Measurements from ENCODE around the gene FNDC11.
"Not testable (repeated sequence)": the region's sequence is repeated elsewhere in the genome, so short reads cannot be mapped to it uniquely, and the experiment has no call there.

Gene FNDC11

GRCh38 chr20:63553933-63554290 lies at the start of gene FNDC11:
FNDC11 (plus strand) TSS chr20:63554159; CDS start chr20:63555664, 1,505 bp downstream.
- no peak for TF ChIP-seq JUND (IDR thresholded peaks at IDR 0.05; ENCODE audit: low read depth)
- DNase-seq (ENCODE audit: low read depth in 1 of 2, low spot score in 1 of 2) = no peak
- in situ Hi-C loops (cut with HindIII; ENCODE audit: low pct_unique_long_range_greater_than_20kb, low sequenced_read_pairs) = no loop called here

- in situ Hi-C loops (cut with HindIII; ENCODE audit: low pct_unique_long_range_greater_than_20kb, low sequenced_read_pairs) = no loop called here
- TF ChIP-seq JUND (IDR thresholded peaks at IDR 0.05; ENCODE audit: low read depth) = no peak
These were observed 49.3 kb upstream of the FNDC11 start for GRCh38 chr20:63504642-63505041.

GRCh38 chr20:63505281-63505680 lies 48.7 kb upstream of the FNDC11 start:
- TF ChIP-seq JUND (IDR thresholded peaks at IDR 0.05; ENCODE audit: low read depth) = no peak
- DNase-seq (ENCODE audit: low read depth in 1 of 2, low spot score in 1 of 2) = no peak
- in situ Hi-C loops (cut with HindIII; ENCODE audit: low pct_unique_long_range_greater_than_20kb, low sequenced_read_pairs) = no loop called here

More at GRCh38 chr20:63504642-63505041, 49.3 kb upstream of the FNDC11 start:
- DNase-seq (ENCODE audit: low read depth in 1 of 2, low spot score in 1 of 2) = no peak

- in situ Hi-C loops (cut with HindIII; ENCODE audit: low pct_unique_long_range_greater_than_20kb, low sequenced_read_pairs) = no loop called here
- DNase-seq (ENCODE audit: low read depth in 1 of 2, low spot score in 1 of 2) = no peak
- TF ChIP-seq JUND (IDR thresholded peaks at IDR 0.05; ENCODE audit: low read depth) = no peak
These were observed 48.2 kb upstream of the FNDC11 start for GRCh38 chr20:63505723-63506122.

DNA sequence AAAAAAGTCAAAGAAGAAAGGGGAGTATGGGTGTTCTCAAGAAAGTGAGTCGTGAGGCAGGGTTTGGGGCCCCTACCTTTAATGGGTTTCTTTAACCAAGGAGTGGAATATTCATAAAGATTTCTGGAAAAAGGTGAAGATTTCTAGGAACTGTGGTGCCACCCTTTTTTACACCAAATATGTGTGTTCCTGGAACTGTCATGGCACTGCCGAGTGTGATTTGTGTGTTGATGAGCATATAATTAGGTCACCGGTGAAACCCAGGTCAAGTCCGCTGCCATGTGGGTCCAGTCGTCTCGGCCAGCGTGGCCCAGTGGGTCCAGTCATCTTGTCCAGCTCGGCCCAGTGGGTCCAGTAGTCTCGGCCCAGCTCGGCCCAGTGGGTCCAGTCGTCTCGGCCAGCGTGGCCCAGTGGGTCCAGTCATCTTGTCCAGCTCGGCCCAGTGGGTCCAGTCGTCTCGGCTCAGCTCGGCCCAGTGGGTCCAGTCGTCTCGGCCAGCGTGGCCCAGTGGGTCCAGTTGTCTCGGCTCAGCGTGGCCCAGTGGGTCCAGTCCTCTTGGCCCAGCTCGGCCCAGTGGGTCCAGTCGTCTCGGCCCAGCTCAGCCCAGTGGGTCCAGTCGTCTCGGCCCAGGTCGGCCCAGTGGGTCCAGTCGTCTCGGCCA lies 46.7 kb upstream of the FNDC11 start:
- TF ChIP-seq JUND (IDR thresholded peaks at IDR 0.05; ENCODE audit: low read depth) = no peak
- in situ Hi-C loops (cut with HindIII; ENCODE audit: low pct_unique_long_range_greater_than_20kb, low sequenced_read_pairs) = no loop called here
- DNase-seq (ENCODE audit: low read depth in 1 of 2, low spot score in 1 of 2) = no peak

DNA sequence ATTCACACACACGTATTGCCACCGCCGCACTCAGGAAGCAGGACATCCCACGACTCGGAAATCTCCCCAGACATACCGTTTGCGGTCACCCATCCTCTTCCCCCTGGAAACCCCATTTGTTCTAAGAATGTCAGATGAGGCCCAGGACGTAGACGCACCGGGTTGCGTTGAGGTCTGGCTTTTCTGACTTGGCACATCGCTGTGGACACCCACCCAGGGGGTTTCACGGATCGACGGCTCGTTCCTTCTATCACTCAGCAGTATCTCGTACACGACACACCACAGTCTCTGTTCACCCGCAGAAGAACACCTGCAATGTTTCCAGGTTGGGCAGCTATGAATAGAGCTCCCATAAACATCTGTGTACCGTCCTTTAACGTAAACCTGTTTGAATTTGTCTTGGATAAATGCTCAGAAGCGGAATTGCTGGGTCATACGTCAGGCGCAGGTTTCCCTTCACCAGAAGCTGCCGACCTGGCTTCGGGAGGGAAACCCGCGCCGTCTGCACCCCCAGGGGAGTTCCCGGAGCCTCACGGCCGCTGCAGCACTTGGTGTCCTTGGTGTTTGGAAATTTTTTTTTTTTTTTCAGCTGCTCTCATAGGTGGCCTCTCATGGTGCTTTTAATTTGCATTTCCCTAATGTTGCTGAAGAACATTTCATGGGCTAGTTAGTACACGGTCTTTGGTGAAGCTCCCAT lies 45.7 kb upstream of the FNDC11 start:
- no peak for DNase-seq (ENCODE audit: low read depth in 1 of 2, low spot score in 1 of 2)
- in situ Hi-C loops (cut with HindIII; ENCODE audit: low pct_unique_long_range_greater_than_20kb, low sequenced_read_pairs) = no loop called here
- no peak for TF ChIP-seq JUND (IDR thresholded peaks at IDR 0.05; ENCODE audit: low read depth)

DNA sequence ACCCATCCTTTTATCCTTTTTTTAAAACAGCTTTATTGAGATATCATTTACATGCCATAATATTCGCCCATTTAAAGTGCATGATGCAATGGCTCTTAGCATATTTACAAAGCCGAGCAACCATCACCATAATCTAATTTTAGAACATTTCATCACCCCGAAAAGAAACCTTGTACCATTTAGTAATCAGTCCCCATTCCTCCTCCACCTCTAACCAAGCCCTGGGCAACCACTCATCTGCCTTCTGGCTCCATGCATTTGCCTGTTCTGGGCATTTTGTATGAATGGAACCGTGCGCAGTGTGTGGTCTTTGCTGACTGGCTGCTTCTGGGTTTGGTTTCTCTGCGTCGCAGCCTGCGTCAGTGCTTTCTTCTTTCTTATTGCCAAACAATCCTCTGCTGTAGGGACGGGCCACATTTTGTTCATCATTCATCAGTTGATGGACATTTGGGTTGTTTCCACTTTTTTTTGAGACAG lies 44.8 kb upstream of the FNDC11 start:
- in situ Hi-C loops (cut with HindIII; ENCODE audit: low pct_unique_long_range_greater_than_20kb, low sequenced_read_pairs) = no loop called here
- no peak for DNase-seq (ENCODE audit: low read depth in 1 of 2, low spot score in 1 of 2)
- no peak for TF ChIP-seq JUND (IDR thresholded peaks at IDR 0.05; ENCODE audit: low read depth)

- no peak for TF ChIP-seq JUND (IDR thresholded peaks at IDR 0.05; ENCODE audit: low read depth)
- in situ Hi-C loops (cut with HindIII; ENCODE audit: low pct_unique_long_range_greater_than_20kb, low sequenced_read_pairs) = no loop called here
- DNase-seq (ENCODE audit: low read depth in 1 of 2, low spot score in 1 of 2) = no peak
These were observed 40.8 kb upstream of the FNDC11 start for GRCh38 chr20:63513207-63513606.

DNA sequence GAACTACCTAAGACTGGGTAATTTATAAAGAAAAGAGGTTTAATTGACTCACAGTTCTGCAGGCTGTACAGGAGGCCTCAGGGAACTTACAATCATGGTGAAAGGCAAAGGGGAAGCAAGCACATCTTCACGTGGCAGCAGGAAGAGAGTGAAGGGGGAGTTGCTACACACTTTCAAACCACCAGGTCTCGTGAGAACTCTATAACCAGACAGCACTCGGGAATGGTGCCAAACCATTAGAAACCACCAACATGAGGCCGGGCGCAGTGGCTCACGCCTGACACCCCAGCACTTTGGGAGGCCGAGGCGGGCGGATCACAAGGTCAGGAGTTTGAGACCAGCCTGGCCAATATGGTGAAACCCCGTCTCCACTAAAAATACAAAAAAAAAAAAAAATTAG lies 39.4 kb upstream of the FNDC11 start:
- DNase-seq (ENCODE audit: low read depth in 1 of 2, low spot score in 1 of 2); in situ Hi-C loops (cut with HindIII; ENCODE audit: low pct_unique_long_range_greater_than_20kb, low sequenced_read_pairs): not testable (repeated sequence)

DNA sequence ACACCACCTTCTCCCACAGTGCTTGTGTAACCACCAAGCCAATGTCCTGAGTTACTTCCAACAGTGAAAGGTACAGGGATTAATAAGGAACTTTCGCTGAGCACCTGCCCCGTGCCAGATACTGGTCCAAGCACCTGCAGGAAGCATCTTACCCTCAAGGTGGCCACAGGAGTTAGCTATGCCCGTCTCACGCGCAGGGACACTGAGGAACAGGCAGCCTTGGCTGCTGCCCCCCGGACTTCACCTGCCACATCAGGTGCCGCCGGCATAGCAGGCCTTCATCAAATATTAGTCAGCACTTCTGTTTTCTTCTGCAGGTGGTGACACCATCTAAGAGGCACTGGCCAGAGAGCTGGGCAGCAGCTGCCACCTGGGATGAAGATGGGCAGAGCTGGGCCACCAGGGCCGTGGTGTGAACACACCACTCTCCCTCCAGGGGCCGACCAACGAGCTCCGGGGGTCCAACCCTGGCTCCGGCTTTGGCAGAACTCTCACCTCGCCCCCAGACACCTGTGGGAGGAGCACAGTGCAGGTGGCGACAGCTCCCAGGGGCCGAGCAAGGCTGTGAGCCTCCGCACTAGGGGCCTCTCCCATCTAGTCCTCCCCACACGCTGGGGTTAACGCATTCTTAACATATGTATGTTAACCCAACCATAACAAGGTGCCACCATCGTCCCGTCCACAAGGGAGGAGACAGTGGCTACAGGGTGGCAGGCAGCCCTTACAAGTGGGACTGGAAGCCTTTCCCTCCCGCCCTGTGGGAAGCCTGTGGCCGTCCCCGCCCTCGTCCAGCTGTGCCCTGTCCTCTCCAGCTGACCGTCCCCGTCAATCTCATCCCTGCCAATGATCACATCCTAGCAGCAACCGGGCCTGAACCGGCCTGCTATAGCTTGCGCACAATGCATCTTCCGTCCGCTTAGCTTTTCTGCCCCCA lies 36.3 kb upstream of the FNDC11 start:
- no peak for DNase-seq (ENCODE audit: low read depth in 1 of 2, low spot score in 1 of 2)
- in situ Hi-C loops (cut with HindIII; ENCODE audit: low pct_unique_long_range_greater_than_20kb, low sequenced_read_pairs) = no loop called here
- TF ChIP-seq JUND (IDR thresholded peaks at IDR 0.05; ENCODE audit: low read depth) = no peak

- in situ Hi-C loops (cut with HindIII; ENCODE audit: low pct_unique_long_range_greater_than_20kb, low sequenced_read_pairs) = no loop called here
- TF ChIP-seq JUND (IDR thresholded peaks at IDR 0.05; ENCODE audit: low read depth) = no peak
- DNase-seq (ENCODE audit: low read depth in 1 of 2, low spot score in 1 of 2) = no peak
These were observed 35.6 kb upstream of the FNDC11 start for GRCh38 chr20:63518351-63518861.

DNA sequence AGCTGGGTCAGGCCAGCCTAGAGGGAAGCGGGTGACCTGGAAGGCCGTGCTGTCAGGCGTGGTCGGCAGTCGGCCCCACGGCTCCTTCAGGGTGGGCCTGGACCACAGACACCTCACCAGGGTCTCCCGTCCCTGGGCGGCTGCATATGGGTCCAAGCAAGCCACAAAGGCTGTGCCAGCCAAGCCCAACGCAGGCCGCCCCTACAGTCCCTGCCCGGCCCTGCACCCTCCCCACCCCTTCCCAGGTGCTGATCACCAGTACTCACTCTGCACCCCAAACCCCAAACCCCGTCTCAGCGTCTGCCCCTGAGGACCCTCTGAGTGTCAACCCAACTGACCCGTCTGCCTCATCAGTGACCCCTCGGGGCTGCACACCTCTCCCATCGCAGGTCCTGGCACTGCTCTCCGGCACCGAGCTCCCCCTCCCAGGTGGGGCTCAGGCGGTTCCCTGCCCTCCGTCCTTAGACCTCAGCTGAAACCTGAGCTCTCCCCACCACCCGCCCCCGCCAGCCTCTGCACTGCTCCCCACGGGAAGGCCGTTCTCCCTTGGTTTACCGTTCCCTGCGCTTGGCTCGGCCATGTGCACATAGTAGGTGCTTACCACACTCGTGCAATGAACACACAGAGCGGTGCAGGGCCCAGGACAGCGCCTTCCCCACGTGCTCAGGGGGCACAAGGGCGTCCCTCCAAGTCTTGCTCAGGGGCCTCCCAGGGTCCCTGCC lies 34.9 kb upstream of the FNDC11 start:
- in situ Hi-C loops (cut with HindIII; ENCODE audit: low pct_unique_long_range_greater_than_20kb, low sequenced_read_pairs) = no loop called here
- TF ChIP-seq JUND (IDR thresholded peaks at IDR 0.05; ENCODE audit: low read depth) = no peak
- no peak for DNase-seq (ENCODE audit: low read depth in 1 of 2, low spot score in 1 of 2)
